Duodenal mucosa (tissue), 2 donors: ENCODE results near the gene ROBO2.

Experiments
- H3K27ac ChIP-seq: one replicate; pipeline ENCODE4 v1.7.0; 2013; ENCODE audit warnings: low read depth, low read length
- H3K27me3 ChIP-seq, 2 donors: one replicate each; pipeline ENCODE4 v1.7.0; 2013; ENCODE audit warnings: low read length in 2 of 2, control low read depth in 1 of 2; ENCODE audit not compliant: insufficient read depth in 2 of 2, control insufficient read depth in 1 of 2
- H3K36me3 ChIP-seq, 2 donors: one replicate each; pipeline ENCODE4 v1.7.0; 2013; ENCODE audit warnings: low read length in 2 of 2, control low read depth in 1 of 2; ENCODE audit not compliant: insufficient read depth in 2 of 2, control insufficient read depth in 1 of 2
- H3K4me1 ChIP-seq, 2 donors: one replicate each; pipeline ENCODE4 v1.7.0; 2013; ENCODE audit warnings: low read length in 2 of 2, control low read depth in 1 of 2; ENCODE audit not compliant: insufficient read depth in 2 of 2, control insufficient read depth in 1 of 2
- H3K4me3 ChIP-seq, 2 donors: one replicate each; pipeline ENCODE4 v1.7.0; 2013; ENCODE audit warnings: low read length in 2 of 2, low read depth in 1 of 2
- H3K9ac ChIP-seq, 2 donors: one replicate each; pipeline ENCODE4 v1.7.0; 2013; ENCODE audit warnings: low read length in 2 of 2, low read depth in 1 of 2
- H3K9me3 ChIP-seq, 2 donors: one replicate each; pipeline ENCODE4 v1.7.0; 2013; ENCODE audit warnings: low read length in 2 of 2, control low read depth in 1 of 2; ENCODE audit not compliant: control insufficient read depth in 1 of 2

Gene ROBO2

DNA sequence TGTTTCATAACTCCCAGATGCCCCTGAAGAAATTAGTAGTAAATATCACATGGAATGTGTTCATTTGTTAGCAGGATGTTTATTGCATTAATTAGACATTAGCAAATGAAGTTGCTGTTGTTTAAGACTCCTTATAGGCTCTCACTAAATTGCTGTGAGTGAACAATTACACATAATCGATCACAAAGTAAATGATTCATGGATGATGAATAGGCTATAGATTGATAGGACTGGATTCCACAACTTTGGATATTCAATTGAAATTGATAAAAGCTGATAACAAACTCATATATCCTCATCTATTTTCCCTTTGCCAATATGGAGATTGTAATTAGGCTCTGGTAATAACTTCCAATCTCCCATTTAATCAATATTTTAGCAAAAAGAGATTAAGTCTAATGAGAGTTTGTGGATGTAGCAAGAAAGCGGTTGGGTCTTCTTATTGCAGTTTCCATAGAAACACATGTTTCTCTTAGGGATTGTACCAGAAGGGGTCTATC is 555.5 kb downstream of the ROBO2 start:
- H3K4me1 ChIP-seq: no peaks in the 10 kb centered on the region
- H3K27ac ChIP-seq: no peak overlapping the region
- H3K9me3 ChIP-seq: no peaks in the 10 kb centered on the region
- no peaks in the 10 kb centered on the region for H3K27me3 ChIP-seq
- no peak overlapping the region for H3K4me3 ChIP-seq
- H3K36me3 ChIP-seq: no peaks in the 10 kb centered on the region
- H3K9ac ChIP-seq: no peak overlapping the region

GRCh38 chr3:77599948-77600347 is 560.0 kb downstream of the ROBO2 start:
- Histone ChIP-seq H3K9ac (no peak overlapping the region), H3K4me1 (no peaks in the 10 kb centered on the region), H3K27ac (no peak overlapping the region), H3K9me3 (peaks cover 0 to 4% of the 10 kb centered on the region in 2 donors), H3K4me3 (no peak overlapping the region), H3K36me3 (no peaks in the 10 kb centered on the region), H3K27me3 (no peaks in the 10 kb centered on the region)

DNA sequence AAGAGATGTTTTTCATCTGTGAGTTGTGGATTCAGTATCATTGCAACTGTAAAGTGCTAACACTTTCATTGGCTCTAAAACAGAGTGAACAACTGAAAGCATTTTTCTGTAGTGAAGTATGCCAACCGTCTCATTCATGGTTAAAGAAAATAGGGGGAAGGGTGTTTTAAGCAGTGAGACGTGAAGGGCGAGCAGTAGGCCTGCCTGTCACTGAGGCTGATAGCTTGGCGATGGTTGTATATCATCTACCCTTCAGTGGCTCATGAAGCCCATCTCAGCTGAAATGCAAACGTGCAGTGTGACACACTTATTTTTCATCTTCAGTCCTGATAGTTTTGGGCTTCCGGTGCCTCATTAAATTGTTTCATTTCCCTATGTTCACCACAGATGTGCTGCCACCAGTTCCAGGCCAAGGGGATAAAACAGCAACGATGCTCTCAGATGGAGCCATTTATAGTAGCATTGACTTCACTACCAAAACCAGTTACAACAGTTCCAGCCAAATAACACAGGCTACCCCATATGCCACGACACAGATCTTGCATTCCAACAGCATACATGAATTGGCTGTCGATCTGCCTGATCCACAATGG is 562.0 kb downstream of the ROBO2 start:
- Histone ChIP-seq H3K9ac (no peak overlapping the region), H3K36me3 (no peaks in the 10 kb centered on the region), H3K4me1 (no peaks in the 10 kb centered on the region), H3K9me3 (peaks cover 0 to 4% of the 10 kb centered on the region in 2 donors), H3K27ac (no peak overlapping the region), H3K27me3 (no peaks in the 10 kb centered on the region), H3K4me3 (no peak overlapping the region)

DNA sequence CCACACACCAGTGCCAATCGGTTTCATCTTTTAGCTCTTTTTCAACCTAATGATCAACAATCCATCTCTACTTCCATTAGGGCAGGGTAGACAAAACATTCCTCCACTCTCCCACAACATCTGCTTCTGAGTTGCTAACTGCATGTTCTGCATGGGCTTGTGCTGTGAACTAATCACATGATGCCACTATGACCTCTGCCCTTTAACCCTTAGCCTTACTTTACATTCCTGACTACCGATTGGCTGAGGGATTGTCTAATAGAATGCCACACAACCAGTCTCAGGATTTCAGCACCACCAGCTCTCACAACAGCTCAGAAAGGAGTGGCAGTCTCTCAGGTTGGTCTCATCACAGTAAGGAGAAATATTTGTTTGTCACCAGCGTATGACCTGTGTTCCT is 562.8 kb downstream of the ROBO2 start:
- no peaks in the 10 kb centered on the region for H3K36me3 ChIP-seq
- no peak overlapping the region for H3K27ac ChIP-seq
- H3K9ac ChIP-seq: no peak overlapping the region
- H3K27me3 ChIP-seq: no peaks in the 10 kb centered on the region
- H3K4me3 ChIP-seq: no peak overlapping the region
- no peaks in the 10 kb centered on the region for H3K4me1 ChIP-seq
- peaks cover 0 to 4% of the 10 kb centered on the region in 2 donors for H3K9me3 ChIP-seq

DNA sequence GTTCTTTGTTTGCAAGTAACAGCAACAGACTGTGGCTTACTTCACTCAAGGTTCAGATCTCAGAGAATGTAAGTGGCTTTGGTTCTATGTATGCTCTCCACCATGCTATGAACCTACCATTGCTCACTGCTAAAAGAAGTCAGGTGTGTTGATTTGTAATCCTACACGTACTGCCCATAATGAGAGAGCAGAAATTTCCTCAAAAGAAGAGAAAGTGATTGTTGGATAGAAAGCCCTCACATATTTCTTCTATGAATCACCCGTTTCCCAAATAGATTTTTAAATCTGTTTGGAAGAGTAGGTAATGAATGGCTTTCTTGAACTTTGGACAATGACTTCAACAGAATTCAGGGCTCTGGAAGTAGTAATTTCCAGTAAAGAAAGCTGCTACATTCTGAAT is 565.4 kb downstream of the ROBO2 start:
- Histone ChIP-seq H3K36me3 (no peaks in the 10 kb centered on the region), H3K4me3 (no peak overlapping the region), H3K4me1 (no peaks in the 10 kb centered on the region), H3K27me3 (no peaks in the 10 kb centered on the region), H3K9me3 (peaks cover 0 to 4% of the 10 kb centered on the region in 2 donors), H3K9ac (no peak overlapping the region), H3K27ac (no peak overlapping the region)

DNA sequence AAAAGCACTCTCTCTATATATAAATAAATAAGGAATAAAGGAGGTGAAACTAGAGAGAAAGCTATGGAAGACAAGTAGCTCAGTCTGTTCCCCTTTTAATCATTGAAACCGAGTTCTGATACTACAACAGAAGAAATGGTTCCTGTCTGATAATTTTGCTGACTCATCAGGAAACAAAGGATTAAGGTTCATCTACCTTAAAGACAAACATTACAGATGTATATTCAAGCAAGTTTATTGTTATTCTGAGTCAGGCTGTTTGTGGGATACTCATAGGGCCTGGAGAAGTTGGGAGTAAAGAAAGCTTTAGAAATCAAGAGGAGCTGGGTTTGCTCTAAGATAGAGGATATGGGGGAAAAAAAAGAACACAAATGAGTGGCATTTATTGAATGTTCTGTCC is 566.0 kb downstream of the ROBO2 start:
- Histone ChIP-seq H3K27ac (no peak overlapping the region), H3K4me3 (no peak overlapping the region), H3K4me1 (no peaks in the 10 kb centered on the region), H3K36me3 (no peaks in the 10 kb centered on the region), H3K9ac (no peak overlapping the region), H3K9me3 (peaks cover 0 to 4% of the 10 kb centered on the region in 2 donors), H3K27me3 (no peaks in the 10 kb centered on the region)

DNA sequence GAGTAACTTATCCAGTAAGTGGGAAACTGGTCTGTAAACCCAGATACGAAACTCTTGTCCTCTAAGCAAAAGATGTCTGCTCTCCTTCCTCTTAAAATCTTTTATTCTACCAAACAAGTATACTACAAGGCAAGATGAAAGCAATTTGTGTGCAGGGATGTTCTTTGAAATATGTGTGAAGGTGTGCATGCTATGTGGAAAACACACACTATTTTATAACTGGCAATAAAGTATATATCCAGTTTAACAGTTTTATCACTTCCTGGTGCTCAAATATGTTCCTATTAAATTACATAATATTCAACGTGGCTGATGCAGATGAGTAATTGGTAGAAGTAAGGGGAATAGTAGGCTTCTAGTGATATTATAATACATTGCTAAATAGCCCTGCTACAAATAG is 566.5 kb downstream of the ROBO2 start:
- no peak overlapping the region for H3K9ac ChIP-seq
- no peaks in the 10 kb centered on the region for H3K36me3 ChIP-seq
- no peaks in the 10 kb centered on the region for H3K4me1 ChIP-seq

DNA sequence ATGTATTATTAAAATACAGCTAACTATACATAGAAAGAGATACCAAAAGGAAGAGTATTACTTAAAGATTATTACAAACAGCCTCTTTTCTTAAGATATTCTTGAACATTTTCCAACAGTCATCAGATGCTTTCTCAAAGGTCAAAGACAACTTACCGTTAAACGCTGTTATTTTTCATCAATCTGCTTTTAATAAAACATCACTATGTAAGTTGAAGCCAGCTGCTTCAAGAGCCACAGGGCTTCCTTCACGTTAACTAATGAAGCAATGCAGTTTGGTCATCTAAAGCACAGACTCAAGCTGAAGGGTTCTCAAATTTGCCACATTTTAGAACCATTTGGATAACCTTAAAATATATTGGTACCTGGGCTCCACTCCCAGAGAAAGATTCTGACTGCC is 578.8 kb downstream of the ROBO2 start:
- Histone ChIP-seq H3K9me3 (no peaks in the 10 kb centered on the region), H3K9ac (no peak overlapping the region), H3K27me3 (no peaks in the 10 kb centered on the region), H3K4me1 (no peaks in the 10 kb centered on the region), H3K36me3 (no peaks in the 10 kb centered on the region), H3K27ac (no peak overlapping the region), H3K4me3 (no peak overlapping the region)

More for the DNA sequence above, 566.5 kb downstream of the ROBO2 start:
- H3K27me3 ChIP-seq: no peaks in the 10 kb centered on the region
- no peak overlapping the region for H3K27ac ChIP-seq
- H3K4me3 ChIP-seq: no peak overlapping the region
- peaks cover 0 to 4% of the 10 kb centered on the region in 2 donors for H3K9me3 ChIP-seq

- no peak overlapping the region for H3K9ac ChIP-seq
- no peaks in the 10 kb centered on the region for H3K9me3 ChIP-seq
- H3K4me1 ChIP-seq: no peaks in the 10 kb centered on the region
- no peak overlapping the region for H3K4me3 ChIP-seq
- H3K36me3 ChIP-seq: no peaks in the 10 kb centered on the region
- H3K27ac ChIP-seq: no peak overlapping the region
- no peaks in the 10 kb centered on the region for H3K27me3 ChIP-seq
Measured at GRCh38 chr3:77620009-77620408, 580.1 kb downstream of the ROBO2 start.

GRCh38 chr3:77623500-77623899 is 583.6 kb downstream of the ROBO2 start:
- H3K36me3 ChIP-seq: no peaks in the 10 kb centered on the region
- no peaks in the 10 kb centered on the region for H3K27me3 ChIP-seq
- no peak overlapping the region for H3K9ac ChIP-seq
- H3K27ac ChIP-seq: no peak overlapping the region
- H3K4me1 ChIP-seq: no peaks in the 10 kb centered on the region
- no peaks in the 10 kb centered on the region for H3K9me3 ChIP-seq
- no peak overlapping the region for H3K4me3 ChIP-seq

DNA sequence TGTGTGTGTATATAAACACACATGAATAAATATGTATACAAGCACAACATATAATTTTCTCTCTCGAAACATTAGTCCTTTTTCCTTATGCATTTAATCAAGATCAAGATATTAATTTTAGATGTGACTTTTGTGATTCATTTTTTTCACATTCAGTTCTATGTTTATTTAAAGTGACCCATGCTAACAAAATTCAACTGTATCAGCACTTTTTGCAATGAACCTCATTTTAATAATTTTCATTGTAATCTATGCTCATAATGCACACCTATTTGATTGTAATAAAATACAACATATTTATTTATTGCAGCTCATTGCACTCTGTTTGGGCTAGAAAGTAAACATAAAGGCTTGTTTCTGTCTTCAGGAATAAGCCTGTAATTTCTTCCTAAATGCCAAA is 586.3 kb downstream of the ROBO2 start:
- Histone ChIP-seq H3K9me3 (no peaks in the 10 kb centered on the region), H3K27me3 (no peaks in the 10 kb centered on the region), H3K9ac (no peak overlapping the region), H3K36me3 (no peaks in the 10 kb centered on the region), H3K4me3 (no peak overlapping the region), H3K27ac (no peak overlapping the region), H3K4me1 (no peaks in the 10 kb centered on the region)
